Stimulated activated CD8-positive, alpha-beta memory T cell treated with anti-CD3 and anti-CD28 coated beads, Interleukin-4, amount 100 ng/mL, for 48 hours (primary cell): ENCODE data around the gene ASIC2.

Source experiments
- DNase-seq: peaks from one replicate; pipeline ENCODE4 v3.0.0-alpha.2; 2020

Gene ASIC2

DNA sequence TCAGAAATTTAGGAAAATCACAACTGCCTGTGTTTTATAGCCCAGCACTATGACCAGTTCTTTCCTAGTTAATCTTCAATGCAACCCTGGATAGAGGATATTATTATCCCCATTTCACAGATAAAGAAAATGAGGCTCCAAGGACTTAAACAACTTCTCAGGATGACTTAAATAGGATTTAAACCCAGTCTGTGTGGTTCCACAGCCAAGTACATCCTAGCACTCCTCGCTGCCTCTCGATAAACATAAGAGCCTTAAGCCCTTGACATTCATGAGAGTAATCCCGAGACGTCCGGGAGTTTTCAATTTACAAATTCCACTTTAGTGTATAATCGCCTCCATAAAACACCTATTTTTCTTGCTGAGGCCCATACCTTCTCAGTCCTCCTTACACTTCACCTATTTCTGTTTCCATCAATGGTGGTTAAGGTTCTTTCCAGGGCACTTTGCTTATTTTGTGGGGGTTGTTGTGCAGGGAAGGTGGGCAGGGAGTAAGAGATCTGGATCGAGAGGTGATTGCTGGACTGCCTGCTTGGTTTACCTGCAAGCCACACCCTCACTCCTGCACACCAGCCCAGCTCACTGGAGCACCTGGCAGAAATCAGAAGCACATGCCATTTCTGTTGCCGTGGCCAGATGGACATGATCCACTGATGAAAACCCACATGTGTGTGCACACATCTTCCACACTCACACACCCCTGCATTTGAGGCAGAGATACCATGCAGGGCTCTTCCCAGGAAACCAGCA, 50.5 kb downstream of the ASIC2 start:
- no peak for DNase-seq

- no peak for DNase-seq
These were observed 51.7 kb downstream of the ASIC2 start for GRCh38 chr17:33241390-33241789.

DNA sequence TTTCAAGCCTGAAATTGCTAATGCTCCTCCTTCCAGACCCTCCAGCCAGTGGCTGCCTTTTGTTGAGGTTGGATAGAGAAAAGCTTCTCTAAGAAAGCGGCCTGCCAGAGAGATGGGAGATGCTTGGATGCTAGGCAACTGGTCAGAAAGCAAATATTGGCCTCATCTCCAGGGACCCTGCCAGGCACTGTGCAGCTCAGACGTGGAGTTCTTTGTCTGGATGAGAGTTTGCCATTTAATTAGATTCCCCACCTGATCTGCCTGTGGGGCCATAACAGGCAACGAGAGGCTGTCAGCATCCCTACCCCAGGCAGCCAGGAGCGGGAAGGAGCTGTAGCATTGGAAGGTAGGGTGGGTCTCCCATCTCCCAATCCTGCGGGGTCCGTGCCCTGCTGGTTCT, 52.7 kb downstream of the ASIC2 start:
- no peak for DNase-seq

- DNase-seq = no peak
These were observed 53.4 kb downstream of the ASIC2 start for GRCh38 chr17:33239702-33240101.

GRCh38 chr17:33234930-33235685, 58.0 kb downstream of the ASIC2 start:
- no peak for DNase-seq

DNA sequence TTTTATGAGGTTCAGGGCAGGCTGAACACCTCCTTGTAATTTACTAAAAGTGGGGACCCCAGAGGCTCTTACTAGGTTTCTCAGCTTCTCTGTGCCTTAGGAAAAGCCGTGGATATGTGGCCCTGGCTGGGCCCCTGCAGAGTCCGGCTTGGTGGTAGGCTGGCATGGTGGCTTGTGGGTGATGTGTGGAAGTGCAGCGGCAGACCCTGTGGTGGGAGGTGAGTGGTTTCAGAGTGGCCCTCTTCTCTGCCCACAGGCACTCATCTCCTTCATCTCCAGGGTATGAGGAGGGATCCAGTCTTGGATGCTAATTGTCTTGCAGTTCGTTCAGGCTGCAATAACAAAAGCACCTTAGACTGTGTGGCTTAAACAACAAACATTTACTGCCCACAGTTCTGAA, 58.9 kb downstream of the ASIC2 start:
- DNase-seq = no peak

GRCh38 chr17:33233811-33234177, 59.3 kb downstream of the ASIC2 start:
- no peak for DNase-seq

DNA sequence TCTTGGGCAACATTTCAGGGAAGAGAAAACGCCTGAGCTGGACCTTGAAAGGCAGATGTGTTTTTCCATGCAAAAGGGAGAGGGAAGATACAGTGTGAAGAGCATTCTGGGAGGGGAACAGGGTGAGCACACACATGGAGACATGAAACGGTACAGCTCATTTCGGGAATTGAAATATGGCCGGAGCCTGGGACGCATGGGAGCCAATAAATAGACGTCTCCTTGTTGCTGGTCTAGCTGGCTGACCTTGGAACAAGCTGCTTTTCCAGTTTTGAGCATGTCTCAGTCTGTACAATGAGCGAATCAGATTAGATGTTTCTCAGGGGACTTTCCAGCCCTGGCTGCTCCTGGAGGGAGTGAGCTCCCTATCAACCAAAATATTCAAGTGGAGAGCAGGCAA, 63.6 kb downstream of the ASIC2 start:
- no peak for DNase-seq

DNA sequence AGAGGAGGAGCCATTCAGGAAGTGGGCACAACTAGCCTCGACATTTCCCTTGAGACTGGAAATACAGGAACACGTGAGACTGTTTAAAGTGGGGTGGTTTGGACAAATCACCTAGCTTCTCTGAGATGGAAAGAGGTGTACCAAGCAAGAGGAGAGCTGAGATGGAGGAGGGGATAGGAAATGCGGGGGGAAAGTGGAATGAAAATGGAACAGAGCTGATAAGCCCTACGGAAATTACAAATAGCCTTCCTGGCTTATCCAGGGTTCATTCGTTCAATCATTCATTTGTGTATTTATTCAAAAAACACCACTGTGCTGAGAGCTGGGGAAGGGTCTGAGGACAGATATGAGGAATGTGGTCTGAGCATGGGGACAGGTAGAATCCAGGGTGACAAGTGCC, 64.1 kb downstream of the ASIC2 start:
- no peak for DNase-seq

DNA sequence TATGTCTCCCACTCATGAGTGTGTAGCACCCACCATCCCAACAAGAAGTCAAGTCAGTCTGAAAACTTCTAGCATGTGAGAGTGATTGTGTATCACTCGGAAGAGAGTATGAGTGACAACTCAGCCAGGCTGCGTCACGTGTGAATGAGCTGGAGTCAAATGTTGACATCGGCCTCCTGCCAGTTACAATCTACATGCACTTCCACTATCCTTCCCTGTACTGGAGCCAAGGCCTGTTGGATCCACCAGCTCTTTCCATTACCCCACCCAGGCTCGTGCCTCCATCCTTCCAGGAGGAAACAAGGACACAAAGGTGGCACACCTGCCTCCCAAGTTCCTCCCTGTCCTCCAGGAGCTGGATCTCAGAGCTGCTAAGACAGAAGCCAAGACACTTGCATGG, 64.5 kb downstream of the ASIC2 start:
- no peak for DNase-seq

- DNase-seq = no peak
These were observed 65.2 kb downstream of the ASIC2 start for GRCh38 chr17:33227911-33228310.

DNA sequence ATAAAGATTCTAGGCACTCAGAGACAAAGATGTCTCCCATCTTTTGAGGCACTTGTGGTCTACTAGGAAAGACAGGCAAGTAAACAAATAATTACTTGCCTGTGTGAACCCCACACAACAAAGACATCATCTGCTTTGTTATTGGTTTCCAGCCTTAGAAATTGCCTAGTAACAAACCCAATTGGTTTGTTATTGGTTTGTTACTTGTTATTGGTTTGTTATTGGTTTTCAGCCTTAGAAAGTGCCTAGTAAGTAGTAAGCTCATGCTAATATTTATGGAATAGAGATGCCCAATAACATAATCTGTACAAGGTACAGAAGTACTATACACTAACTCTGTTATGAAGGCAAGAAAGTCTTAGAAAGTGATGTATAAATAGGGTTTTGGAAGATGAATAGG, 67.1 kb downstream of the ASIC2 start:
- DNase-seq = no peak

GRCh38 chr17:33225509-33225908, 67.6 kb downstream of the ASIC2 start:
- DNase-seq = no peak

DNA sequence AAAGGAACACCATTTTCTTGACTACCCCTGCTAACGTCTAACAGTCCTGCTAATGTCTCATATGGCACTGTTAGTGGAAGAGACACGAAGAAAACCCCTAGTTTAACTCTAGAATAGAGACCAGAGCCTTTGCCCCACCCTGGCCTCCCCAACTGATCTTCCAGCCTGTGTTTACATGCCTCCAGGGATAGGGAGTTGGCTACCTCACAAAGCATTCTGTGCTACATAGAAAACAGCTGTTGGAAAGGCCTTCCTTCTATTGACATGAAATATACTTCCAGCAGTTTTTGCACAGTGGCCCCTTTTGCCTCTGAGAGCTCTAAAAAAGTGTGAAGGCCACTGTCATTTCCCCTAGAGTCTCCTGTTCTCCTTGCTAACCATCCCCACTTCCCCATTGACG, 73.1 kb downstream of the ASIC2 start:
- no peak for DNase-seq

GRCh38 chr17:33218698-33219601, 74.1 kb downstream of the ASIC2 start:
- no peak for DNase-seq

GRCh38 chr17:33217891-33218290, 75.2 kb downstream of the ASIC2 start:
- no peak for DNase-seq

GRCh38 chr17:33214996-33215395, 78.1 kb downstream of the ASIC2 start:
- no peak for DNase-seq

DNA sequence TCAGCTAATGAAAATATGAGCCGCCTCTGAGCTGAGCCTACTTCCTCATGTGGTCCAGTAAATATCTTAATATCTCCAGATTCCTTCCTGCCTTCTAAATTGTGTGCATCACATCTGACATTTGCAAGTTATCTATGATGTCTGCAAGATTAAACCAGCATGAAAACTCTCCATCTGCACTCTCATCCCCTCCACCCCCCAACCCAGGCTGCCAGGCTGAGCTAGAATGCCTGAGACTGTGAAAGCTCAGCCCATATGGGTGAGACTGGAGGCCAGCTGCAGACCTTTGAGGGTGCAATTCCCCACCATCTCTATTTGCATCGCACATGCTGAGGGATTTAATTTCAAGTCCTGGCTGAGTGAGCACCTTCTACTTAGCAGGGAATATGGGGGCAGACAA, 82.8 kb downstream of the ASIC2 start:
- DNase-seq = no peak

GRCh38 chr17:33209671-33210070, 83.4 kb downstream of the ASIC2 start:
- DNase-seq = no peak

- no peak for DNase-seq
These were observed 85.9 kb downstream of the ASIC2 start for GRCh38 chr17:33207231-33207630.

DNA sequence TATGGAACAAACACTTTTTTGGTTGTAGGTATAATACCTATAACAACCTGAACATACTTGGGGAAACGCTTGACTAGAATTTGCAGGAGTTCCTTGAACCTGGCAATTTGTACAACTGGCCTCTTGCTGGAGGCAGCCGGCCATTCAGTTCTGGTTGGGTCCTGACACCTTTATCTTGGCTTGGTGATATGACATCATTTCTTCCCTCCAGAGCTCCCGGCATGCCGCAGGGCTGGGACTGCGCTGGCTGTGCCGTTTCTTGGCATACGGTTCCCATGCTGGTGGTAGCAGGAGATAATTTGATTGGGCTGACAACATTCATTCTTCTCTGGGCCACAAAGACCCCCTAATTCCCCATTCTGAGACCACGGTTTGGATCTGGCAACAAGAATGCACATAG, 87.5 kb downstream of the ASIC2 start:
- no peak for DNase-seq

DNA sequence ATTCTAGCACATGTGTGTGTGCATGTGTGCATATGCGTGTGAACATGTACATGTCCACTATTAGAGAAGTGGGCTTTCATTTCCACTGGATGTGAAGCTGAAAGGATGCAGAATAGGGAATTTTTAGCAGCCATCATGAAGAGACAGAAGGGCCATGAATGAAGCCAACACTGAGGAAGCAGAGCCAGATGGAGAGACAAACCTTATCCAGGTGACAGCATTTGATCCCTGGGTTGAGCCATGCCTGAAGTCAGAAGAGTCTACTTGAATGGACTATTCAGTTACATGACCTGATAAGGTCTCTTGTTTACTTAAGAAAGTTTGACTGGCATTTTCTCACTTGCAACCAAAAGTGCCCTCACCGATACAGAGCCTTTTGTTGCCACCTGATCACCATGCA, 88.4 kb downstream of the ASIC2 start:
- no peak for DNase-seq

GRCh38 chr17:33204156-33204555, 88.9 kb downstream of the ASIC2 start:
- DNase-seq = no peak
